ENCODE measurements around the gene TSPAN1. TPM values are rescaled to one million over a fixed set of nuclear protein-coding genes. Genes with fewer than 3 reads are reported as not detected.

The TSPAN1 gene
- total and polyA plus RNA-seq, 4 donors: 45.3 to 174 (median 139) TPM

DNA sequence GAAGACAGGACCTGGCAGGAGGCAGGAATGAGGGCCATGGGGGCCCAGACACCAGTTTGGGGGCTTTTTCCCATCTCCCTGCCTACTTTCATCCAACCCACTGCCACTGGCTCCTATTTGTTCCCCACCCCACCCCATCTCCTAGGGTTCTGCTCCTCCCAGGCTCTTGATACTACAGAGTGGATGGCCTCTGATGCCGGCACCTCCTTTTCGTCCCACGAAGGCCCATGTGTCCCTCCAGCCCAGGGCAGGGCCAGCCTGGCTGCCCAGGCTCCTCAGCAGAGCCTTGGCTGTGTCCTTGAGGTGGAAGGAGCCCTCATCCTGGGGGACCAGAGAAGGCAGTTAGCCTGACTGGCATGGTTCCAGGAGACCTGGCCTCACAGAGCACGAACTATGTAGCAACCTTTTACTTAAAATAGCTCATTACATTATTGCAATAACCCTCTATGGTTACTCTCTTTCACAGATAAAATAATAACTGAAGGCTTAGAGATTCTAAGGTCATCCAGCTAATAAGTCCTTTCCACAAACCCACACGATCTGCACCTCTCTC, 19.8 kb downstream of the TSPAN1 start:
- TF ChIP-seq, protein P1, sequence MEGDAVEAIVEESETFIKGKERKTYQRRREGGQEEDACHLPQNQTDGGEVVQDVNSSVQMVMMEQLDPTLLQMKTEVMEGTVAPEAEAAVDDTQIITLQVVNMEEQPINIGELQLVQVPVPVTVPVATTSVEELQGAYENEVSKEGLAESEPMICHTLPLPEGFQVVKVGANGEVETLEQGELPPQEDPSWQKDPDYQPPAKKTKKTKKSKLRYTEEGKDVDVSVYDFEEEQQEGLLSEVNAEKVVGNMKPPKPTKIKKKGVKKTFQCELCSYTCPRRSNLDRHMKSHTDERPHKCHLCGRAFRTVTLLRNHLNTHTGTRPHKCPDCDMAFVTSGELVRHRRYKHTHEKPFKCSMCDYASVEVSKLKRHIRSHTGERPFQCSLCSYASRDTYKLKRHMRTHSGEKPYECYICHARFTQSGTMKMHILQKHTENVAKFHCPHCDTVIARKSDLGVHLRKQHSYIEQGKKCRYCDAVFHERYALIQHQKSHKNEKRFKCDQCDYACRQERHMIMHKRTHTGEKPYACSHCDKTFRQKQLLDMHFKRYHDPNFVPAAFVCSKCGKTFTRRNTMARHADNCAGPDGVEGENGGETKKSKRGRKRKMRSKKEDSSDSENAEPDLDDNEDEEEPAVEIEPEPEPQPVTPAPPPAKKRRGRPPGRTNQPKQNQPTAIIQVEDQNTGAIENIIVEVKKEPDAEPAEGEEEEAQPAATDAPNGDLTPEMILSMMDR (IDR thresholded peaks at IDR 0.05; ENCODE audit: control extremely low read depth, extremely low read depth): no peak
- Histone ChIP-seq H3K4me3 (no peak overlapping the region), H3K27ac (ENCODE audit: low read depth in 1 of 2, low read length in 1 of 2) (peak overlapping the region in 1 of 2 donors; percentile 47), H3K36me3 (ENCODE audit: control insufficient read depth in 4 of 4, insufficient read depth in 4 of 4, low read length in 4 of 4) (peaks cover 4 to 46% (median 10%) of the 10 kb centered on the region in 4 donors), H3K9me3 (ENCODE audit: control insufficient read depth in 4 of 4, insufficient read depth in 3 of 4, low read length in 3 of 4) (no peaks in the 10 kb centered on the region), H3K9ac (ENCODE audit: insufficient read depth in 1 of 2, low read length in 2 of 2) (no peak overlapping the region), H3K4me1 (ENCODE audit: control insufficient read depth in 5 of 5, insufficient read depth in 5 of 5, low read length in 5 of 5) (peaks cover 0 to 15% (median 6%) of the 10 kb centered on the region in 5 donors), H3K27me3 (ENCODE audit: control insufficient read depth in 3 of 3, insufficient read depth in 3 of 3, low read length in 2 of 3) (no peaks in the 10 kb centered on the region)
- 68 to 74% methylated on average over 5 of the region's 5 CpGs for WGBS, 2 donors
- DNase-seq (no peak), ATAC-seq (ENCODE audit: insufficient read depth, low FRiP score) (no peak)

DNA sequence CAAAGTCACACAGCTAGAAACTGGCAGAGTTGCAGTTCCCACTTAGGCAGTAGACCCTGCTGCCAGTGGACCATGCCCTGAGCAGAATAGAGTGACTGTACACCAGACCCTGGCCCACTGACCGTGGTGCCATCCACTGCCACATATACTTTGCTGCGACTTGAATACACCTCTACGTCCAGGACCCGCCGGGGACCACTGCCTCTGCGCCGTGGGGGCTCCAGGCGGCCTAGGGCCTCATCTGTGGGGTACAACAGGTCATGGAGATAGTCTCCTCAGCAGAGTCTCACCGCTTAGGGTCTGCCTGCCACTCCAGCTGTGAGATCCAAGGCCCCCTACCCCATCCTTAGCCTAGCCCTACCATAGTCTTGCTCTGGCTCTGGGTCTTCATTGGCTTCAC, 21.7 kb downstream of the TSPAN1 start:
- H3K36me3 ChIP-seq (ENCODE audit: control insufficient read depth in 4 of 4, insufficient read depth in 4 of 4, low read length in 4 of 4): peaks cover 4 to 33% (median 9%) of the 10 kb centered on the region in 4 donors
- H3K4me1 ChIP-seq (ENCODE audit: control insufficient read depth in 5 of 5, insufficient read depth in 5 of 5, low read length in 5 of 5): peaks cover 0 to 15% (median 6%) of the 10 kb centered on the region in 5 donors
- TF ChIP-seq, protein P1 (IDR thresholded peaks at IDR 0.05; ENCODE audit: control extremely low read depth, extremely low read depth): no peak
- no peak overlapping the region for H3K4me3 ChIP-seq
- no peaks in the 10 kb centered on the region for H3K9me3 ChIP-seq (ENCODE audit: control insufficient read depth in 4 of 4, insufficient read depth in 3 of 4, low read length in 3 of 4)
- H3K9ac ChIP-seq (ENCODE audit: insufficient read depth in 1 of 2, low read length in 2 of 2): no peak overlapping the region
- no peaks in the 10 kb centered on the region for H3K27me3 ChIP-seq (ENCODE audit: control insufficient read depth in 3 of 3, insufficient read depth in 3 of 3, low read length in 2 of 3)
- no peak for DNase-seq
- no peak for ATAC-seq (ENCODE audit: insufficient read depth, low FRiP score)
- 96 to 98% methylated on average over 9 of the region's 9 CpGs for WGBS, 2 donors
- no peak overlapping the region for H3K27ac ChIP-seq (ENCODE audit: low read depth in 1 of 2, low read length in 1 of 2)

DNA sequence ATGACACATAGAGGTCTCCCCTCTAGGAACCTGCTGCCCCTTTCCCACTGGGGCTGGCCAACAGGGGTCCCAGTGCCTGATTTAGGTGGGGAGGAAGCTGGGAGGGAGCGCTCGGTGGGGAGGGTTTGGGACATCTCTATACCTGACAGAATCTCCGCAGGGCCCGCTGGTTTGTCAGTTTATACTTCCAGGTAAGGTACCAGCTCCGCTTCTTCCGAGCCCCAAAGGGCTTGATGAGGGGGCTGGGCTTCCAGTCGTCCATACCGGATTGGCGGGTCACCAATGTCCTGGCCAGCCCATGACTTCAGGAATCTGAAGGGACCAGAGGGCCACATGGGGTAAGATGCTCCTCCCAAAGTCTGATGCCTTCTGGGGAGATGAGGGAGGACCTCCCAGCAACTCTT, 22.7 kb downstream of the TSPAN1 start:
- peak overlapping the region; percentile 65 to 86 for H3K27ac ChIP-seq (ENCODE audit: low read depth in 1 of 2, low read length in 1 of 2)
- peak overlapping the region; percentile 72 to 80 for H3K9ac ChIP-seq (ENCODE audit: insufficient read depth in 1 of 2, low read length in 2 of 2)
- H3K27me3 ChIP-seq (ENCODE audit: control insufficient read depth in 3 of 3, insufficient read depth in 3 of 3, low read length in 2 of 3): no peaks in the 10 kb centered on the region
- peaks cover 4 to 27% (median 8%) of the 10 kb centered on the region in 4 donors for H3K36me3 ChIP-seq (ENCODE audit: control insufficient read depth in 4 of 4, insufficient read depth in 4 of 4, low read length in 4 of 4)
- H3K4me1 ChIP-seq (ENCODE audit: control insufficient read depth in 5 of 5, insufficient read depth in 5 of 5, low read length in 5 of 5): peaks cover 0 to 17% (median 6%) of the 10 kb centered on the region in 5 donors
- 60 to 78% methylated on average over 9 of the region's 9 CpGs for WGBS, 2 donors
- H3K9me3 ChIP-seq (ENCODE audit: control insufficient read depth in 4 of 4, insufficient read depth in 3 of 4, low read length in 3 of 4): no peaks in the 10 kb centered on the region
- TF ChIP-seq, protein P1 (IDR thresholded peaks at IDR 0.05; ENCODE audit: control extremely low read depth, extremely low read depth): no peak
- ATAC-seq (ENCODE audit: insufficient read depth, low FRiP score) (no peak), DNase-seq (no peak)
- peak overlapping the region; percentile 75 for H3K4me3 ChIP-seq
